AG10803 (cell line): ENCODE data around the gene ZNF77.

Experiments used
- DNase-seq: peaks from one replicate; pipeline ENCODE4 v3.0.0; 2010; ENCODE audit warnings: low read depth
- H3K4me3 ChIP-seq: 2 replicates; pipeline ENCODE4 v1.5.1; 2011; ENCODE audit warnings: mild to moderate bottlenecking, low read length, control low read depth
- CTCF ChIP-seq: conservative IDR thresholded peaks from 2 replicates; pipeline ENCODE4 v1.5.1; 2011; ENCODE audit warnings: mild to moderate bottlenecking, low read length, control low read depth, inconsistent platforms

The ZNF77 gene

GRCh38 chr19:2960120-2960519 lies 15.3 kb upstream of the ZNF77 start:
- H3K4me3 ChIP-seq = no peak overlapping the region
- no peak for TF ChIP-seq CTCF
- DNase-seq = no peak

GRCh38 chr19:2957160-2957559 lies 12.4 kb upstream of the ZNF77 start:
- no peak overlapping the region for H3K4me3 ChIP-seq
- no peak for TF ChIP-seq CTCF
- DNase-seq = no peak

GRCh38 chr19:2952953-2953481 lies 8.2 kb upstream of the ZNF77 start:
- peak; percentile 34 for TF ChIP-seq CTCF
- peak; percentile 26 for DNase-seq
- peak overlapping the region; percentile 44 for H3K4me3 ChIP-seq

- no peak for TF ChIP-seq CTCF
- peak overlapping the region; percentile 96 for H3K4me3 ChIP-seq
- DNase-seq = peak; percentile 99
Observed at GRCh38 chr19:2950286-2951124, 5.7 kb upstream of the ZNF77 start.

GRCh38 chr19:2949939-2950285 lies 5.1 kb upstream of the ZNF77 start:
- peak; percentile 7 for DNase-seq
- TF ChIP-seq CTCF = no peak
- peak overlapping the region; percentile 96 for H3K4me3 ChIP-seq

GRCh38 chr19:2945575-2946184 lies 909 bp upstream of the ZNF77 start:
- TF ChIP-seq CTCF = no peak
- DNase-seq = no peak
- peak overlapping the region; percentile 89 for H3K4me3 ChIP-seq

GRCh38 chr19:2944403-2944774 lies 382 bp downstream of the ZNF77 start:
- no peak for TF ChIP-seq CTCF
- DNase-seq = no peak
- peak overlapping the region; percentile 89 for H3K4me3 ChIP-seq
